Astrocyte (in vitro differentiated cells and primary cell): ENCODE data around the gene CTNNA3. TPM values are rescaled to one million over a fixed set of nuclear protein-coding genes. Genes with fewer than 3 reads are reported as not detected.

Experiments
- DNase-seq: peaks from one replicate; pipeline ENCODE4 v3.0.0-alpha.2; 2010; ENCODE audit warnings: low read depth
- FAIRE-seq: peaks from 2 replicates; lab custom pipeline; 2011; peaks lifted over from hg19 to GRCh38; lab: Jason Lieb, UNC
- H2AFZ ChIP-seq: 2 replicates; pipeline ENCODE4 v1.6.0; 2012; ENCODE audit warnings: low read depth, low read length, inconsistent platforms
- H3K27ac ChIP-seq: 2 replicates; pipeline ENCODE4 v1.5.1; 2011; ENCODE audit warnings: low read depth, low read length, inconsistent platforms
- H3K27me3 ChIP-seq: 2 replicates; pipeline ENCODE4 v1.6.0; 2011; ENCODE audit warnings: low read length, inconsistent platforms; ENCODE audit not compliant: insufficient read depth
- H3K36me3 ChIP-seq: 2 replicates; pipeline ENCODE4 v1.5.1; 2011; ENCODE audit warnings: low read length, inconsistent platforms; ENCODE audit not compliant: insufficient read depth
- H3K4me1 ChIP-seq: 2 replicates; pipeline ENCODE4 v1.5.1; 2011; ENCODE audit warnings: low read length, inconsistent platforms; ENCODE audit not compliant: insufficient read depth
- H3K4me2 ChIP-seq: 2 replicates; pipeline ENCODE4 v1.6.0; 2012; ENCODE audit warnings: low read length, inconsistent platforms
- H3K4me3 ChIP-seq: 2 replicates; pipeline ENCODE4 v1.5.1; 2011; ENCODE audit warnings: low read depth, mild to moderate bottlenecking, low read length, inconsistent platforms; ENCODE audit not compliant: insufficient read depth
- H3K79me2 ChIP-seq: 2 replicates; pipeline ENCODE4 v1.6.0; 2012; ENCODE audit warnings: mild to moderate bottlenecking, low read length, inconsistent platforms; ENCODE audit not compliant: insufficient read depth
- H3K9ac ChIP-seq: 2 replicates; pipeline ENCODE4 v1.6.0; 2012; ENCODE audit warnings: mild to moderate bottlenecking, low read length, inconsistent platforms
- H3K9me3 ChIP-seq: 2 replicates; pipeline ENCODE4 v1.5.1; 2012; ENCODE audit warnings: low read depth, mild to moderate bottlenecking, low read length, inconsistent platforms; ENCODE audit not compliant: insufficient read depth
- H4K20me1 ChIP-seq: 2 replicates; pipeline ENCODE4 v1.6.0; 2012; ENCODE audit warnings: low read length, inconsistent platforms; ENCODE audit not compliant: insufficient read depth
- H3K27ac Mint-ChIP-seq: one replicate; pipeline ENCODE4 v1.8.0; 2021; ENCODE audit warnings: mild to moderate bottlenecking, mixed read lengths; ENCODE audit not compliant: unreplicated experiment
- H3K27me3 Mint-ChIP-seq: one replicate; pipeline ENCODE4 v1.8.0; 2021; ENCODE audit warnings: low read depth, mixed read lengths; ENCODE audit not compliant: unreplicated experiment
- H3K36me3 Mint-ChIP-seq: one replicate; pipeline ENCODE4 v1.8.0; 2021; ENCODE audit warnings: low read depth, mixed read lengths; ENCODE audit not compliant: unreplicated experiment
- H3K4me1 Mint-ChIP-seq: one replicate; pipeline ENCODE4 v1.8.0; 2021; ENCODE audit warnings: low read depth, mixed read lengths; ENCODE audit not compliant: unreplicated experiment
- H3K4me3 Mint-ChIP-seq: one replicate; pipeline ENCODE4 v1.8.0; 2021; ENCODE audit warnings: mild to moderate bottlenecking, moderate library complexity, mixed read lengths; ENCODE audit not compliant: unreplicated experiment
- H3K9me3 Mint-ChIP-seq: one replicate; pipeline ENCODE4 v1.8.0; 2021; ENCODE audit warnings: mild to moderate bottlenecking, mixed read lengths; ENCODE audit not compliant: unreplicated experiment
- EZH2 ChIP-seq: IDR thresholded peaks from 2 replicates; pipeline ENCODE4 v1.6.1; 2012; ENCODE audit warnings: mild to moderate bottlenecking, low read length, inconsistent platforms; ENCODE audit not compliant: insufficient read depth
- total RNA-seq: library from RNA; stranded (reverse); gene quantifications from 2 replicates; pipeline ENCODE4 v1.2.1, GENCODE V29; 2021
- TF ChIP-seq, protein P1 (sequence below): IDR thresholded peaks from 2 replicates; pipeline ENCODE4 v1.5.1; 2011; ENCODE audit warnings: low read depth, mild to moderate bottlenecking, inconsistent platforms, low read length, moderate library complexity; ENCODE audit not compliant: insufficient read depth

The CTNNA3 gene
- total RNA-seq, 1 donor from 2014 or later = 0.73 TPM

DNA sequence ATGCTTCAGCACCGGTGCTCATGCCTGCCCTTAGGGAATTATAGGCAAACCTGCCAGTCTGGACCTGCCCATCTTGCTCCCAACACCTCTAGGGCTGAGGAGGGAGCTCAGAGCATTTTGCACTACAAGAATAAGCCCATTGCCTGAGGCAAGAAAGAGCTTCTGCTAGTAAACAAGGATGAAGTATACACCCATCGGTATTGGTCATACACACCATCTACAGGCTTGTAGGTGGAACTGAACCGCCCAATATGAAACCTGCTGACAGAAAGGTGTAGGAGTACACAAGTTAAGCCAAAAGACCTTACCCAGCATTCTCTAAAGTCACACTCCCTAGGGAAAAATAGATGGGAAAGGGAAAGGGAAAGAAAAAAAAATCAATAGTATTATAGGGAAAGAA lies 1727.1 kb downstream of the CTNNA3 start:
- H3K4me2 ChIP-seq = no peak overlapping the region
- H4K20me1 ChIP-seq = no peaks in the 10 kb centered on the region
- H3K27ac ChIP-seq = no peak overlapping the region
- no peaks in the 10 kb centered on the region for H3K79me2 ChIP-seq
- DNase-seq (no peak), FAIRE-seq (no peak)
- H3K27ac Mint-ChIP-seq = no peak overlapping the region
- H2AFZ ChIP-seq = no peak overlapping the region
- no peaks in the 10 kb centered on the region for H3K36me3 Mint-ChIP-seq
- no peak for TF ChIP-seq EZH2
- TF ChIP-seq, protein P1, sequence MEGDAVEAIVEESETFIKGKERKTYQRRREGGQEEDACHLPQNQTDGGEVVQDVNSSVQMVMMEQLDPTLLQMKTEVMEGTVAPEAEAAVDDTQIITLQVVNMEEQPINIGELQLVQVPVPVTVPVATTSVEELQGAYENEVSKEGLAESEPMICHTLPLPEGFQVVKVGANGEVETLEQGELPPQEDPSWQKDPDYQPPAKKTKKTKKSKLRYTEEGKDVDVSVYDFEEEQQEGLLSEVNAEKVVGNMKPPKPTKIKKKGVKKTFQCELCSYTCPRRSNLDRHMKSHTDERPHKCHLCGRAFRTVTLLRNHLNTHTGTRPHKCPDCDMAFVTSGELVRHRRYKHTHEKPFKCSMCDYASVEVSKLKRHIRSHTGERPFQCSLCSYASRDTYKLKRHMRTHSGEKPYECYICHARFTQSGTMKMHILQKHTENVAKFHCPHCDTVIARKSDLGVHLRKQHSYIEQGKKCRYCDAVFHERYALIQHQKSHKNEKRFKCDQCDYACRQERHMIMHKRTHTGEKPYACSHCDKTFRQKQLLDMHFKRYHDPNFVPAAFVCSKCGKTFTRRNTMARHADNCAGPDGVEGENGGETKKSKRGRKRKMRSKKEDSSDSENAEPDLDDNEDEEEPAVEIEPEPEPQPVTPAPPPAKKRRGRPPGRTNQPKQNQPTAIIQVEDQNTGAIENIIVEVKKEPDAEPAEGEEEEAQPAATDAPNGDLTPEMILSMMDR = no peak
- H3K9me3 Mint-ChIP-seq = peaks cover 2% of the 10 kb centered on the region
- H3K9me3 ChIP-seq = no peaks in the 10 kb centered on the region
- no peaks in the 10 kb centered on the region for H3K4me1 Mint-ChIP-seq
- no peaks in the 10 kb centered on the region for H3K27me3 ChIP-seq
- H3K4me3 ChIP-seq = no peak overlapping the region
- no peak overlapping the region for H3K4me3 Mint-ChIP-seq
- no peaks in the 10 kb centered on the region for H3K36me3 ChIP-seq
- H3K9ac ChIP-seq = no peak overlapping the region
- no peaks in the 10 kb centered on the region for H3K27me3 Mint-ChIP-seq
- H3K4me1 ChIP-seq = no peaks in the 10 kb centered on the region

DNA sequence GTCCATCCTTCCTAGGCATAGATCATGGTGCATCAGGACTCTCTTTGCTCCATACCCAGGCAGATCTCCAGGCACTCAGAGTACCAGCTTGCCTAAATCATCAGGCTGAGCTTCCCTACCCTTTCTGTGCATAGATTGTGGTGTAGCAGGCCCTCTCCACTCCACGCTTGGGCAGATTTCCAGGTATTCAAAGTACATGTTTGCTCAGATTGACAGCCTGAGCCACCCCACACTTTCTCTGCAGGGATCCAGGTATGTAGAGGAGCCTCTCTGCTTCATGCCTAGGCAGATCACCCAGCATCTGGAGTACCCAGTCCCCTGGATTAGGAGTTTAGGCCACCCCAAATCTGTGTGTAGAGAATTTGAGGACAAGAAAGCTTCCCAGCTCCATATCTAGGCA lies 1727.6 kb downstream of the CTNNA3 start:
- TF ChIP-seq, protein P1 = no peak
- no peak for TF ChIP-seq EZH2
- no peak overlapping the region for H2AFZ ChIP-seq
- Mint-ChIP-seq H3K4me1 (no peaks in the 10 kb centered on the region), H3K27ac (no peak overlapping the region), H3K36me3 (no peaks in the 10 kb centered on the region), H3K9me3 (peaks cover 2% of the 10 kb centered on the region), H3K27me3 (no peaks in the 10 kb centered on the region), H3K4me3 (no peak overlapping the region)
- H3K36me3 ChIP-seq = no peaks in the 10 kb centered on the region
- H3K27ac ChIP-seq = no peak overlapping the region
- no peak for FAIRE-seq
- H3K9ac ChIP-seq = no peak overlapping the region
- no peak for DNase-seq
- H3K4me3 ChIP-seq = no peak overlapping the region
- H4K20me1 ChIP-seq = no peaks in the 10 kb centered on the region
- no peaks in the 10 kb centered on the region for H3K79me2 ChIP-seq
- no peaks in the 10 kb centered on the region for H3K9me3 ChIP-seq
- H3K27me3 ChIP-seq = no peaks in the 10 kb centered on the region
- no peaks in the 10 kb centered on the region for H3K4me1 ChIP-seq
- no peak overlapping the region for H3K4me2 ChIP-seq

DNA sequence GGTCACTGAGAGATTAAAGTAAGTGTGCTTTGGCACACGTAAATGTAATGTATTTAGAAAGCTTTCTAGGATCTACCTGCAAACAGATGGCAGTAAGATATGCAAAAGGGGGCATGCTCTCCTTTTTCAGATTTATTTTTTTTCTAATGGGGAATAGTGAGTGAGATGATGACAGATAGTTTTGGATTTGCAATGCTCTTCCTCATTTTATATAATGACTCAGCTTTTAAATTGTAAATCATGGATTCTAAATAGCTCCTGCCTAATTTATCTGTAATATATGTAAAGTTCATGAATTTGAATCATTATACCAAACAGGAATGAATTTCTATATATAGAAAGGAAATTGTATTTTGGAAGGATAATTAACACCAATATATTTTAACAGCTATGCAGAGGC lies 1731.8 kb downstream of the CTNNA3 start:
- H3K4me2 ChIP-seq = no peak overlapping the region
- FAIRE-seq (no peak), DNase-seq (no peak)
- no peak overlapping the region for H2AFZ ChIP-seq
- H3K9ac ChIP-seq = no peak overlapping the region
- H3K27me3 Mint-ChIP-seq = no peaks in the 10 kb centered on the region
- no peak for TF ChIP-seq EZH2
- TF ChIP-seq, protein P1 = no peak
- no peaks in the 10 kb centered on the region for H3K9me3 ChIP-seq
- no peak overlapping the region for H3K27ac Mint-ChIP-seq
- H3K9me3 Mint-ChIP-seq = peaks cover 2% of the 10 kb centered on the region
- no peaks in the 10 kb centered on the region for H3K36me3 ChIP-seq
- no peaks in the 10 kb centered on the region for H3K4me1 Mint-ChIP-seq
- H3K27ac ChIP-seq = no peak overlapping the region
- H4K20me1 ChIP-seq = no peaks in the 10 kb centered on the region
- H3K79me2 ChIP-seq = no peaks in the 10 kb centered on the region
- no peaks in the 10 kb centered on the region for H3K4me1 ChIP-seq
- H3K4me3 ChIP-seq = no peak overlapping the region
- H3K36me3 Mint-ChIP-seq = no peaks in the 10 kb centered on the region
- no peak overlapping the region for H3K4me3 Mint-ChIP-seq
- no peaks in the 10 kb centered on the region for H3K27me3 ChIP-seq
